Measurements from ENCODE around the gene SLC5A11.

GRCh38 chr16:24858219-24859041 lies 12.7 kb downstream of the SLC5A11 start:
- TF ChIP-seq EZH2 (IDR thresholded peaks at IDR 0.05; ENCODE audit: low read length, missing control alignments): no peak
- TF ChIP-seq CTCF (conservative IDR thresholded peaks at IDR 0.05 in 1 of 2, IDR thresholded peaks at IDR 0.05 in 1 of 2; ENCODE audit: low read depth in 1 of 2, low read length in 2 of 2): no peak

Data from fibroblast of lung (primary cell).